NCI-H1105 treated with DMSO at 0.1 percent for 48 hours (cell line): ENCODE measurements around the gene CEP72.
"Not testable (repeated sequence)": the region's sequence is repeated elsewhere in the genome, so short reads cannot be mapped to it uniquely, and the experiment has no call there.

Experiments used
- DNase-seq: peaks from one replicate; lab custom pipeline; 2025; lab: John Stamatoyannopoulos, UW

The CEP72 gene

GRCh38 chr5:611731-612486 is at the start of gene CEP72:
Gene CEP72 (plus strand): TSS chr5:612340. CDS start chr5:612362, 22 bp downstream.
- peak; percentile 82 for DNase-seq

- DNase-seq = no peak
Measured at GRCh38 chr5:565782-566440, 46.2 kb upstream of the CEP72 start.

- DNase-seq = no peak
Measured at GRCh38 chr5:566636-567309, 45.4 kb upstream of the CEP72 start.

- DNase-seq = no peak
Measured at GRCh38 chr5:567664-568060, 44.5 kb upstream of the CEP72 start.

GRCh38 chr5:568061-568781 is 43.9 kb upstream of the CEP72 start:
- no peak for DNase-seq

GRCh38 chr5:568809-569208 is 43.3 kb upstream of the CEP72 start:
- DNase-seq = no peak

- no peak for DNase-seq
Measured at GRCh38 chr5:569358-569867, 42.7 kb upstream of the CEP72 start.

GRCh38 chr5:569868-570361 is 42.2 kb upstream of the CEP72 start:
- no peak for DNase-seq

- no peak for DNase-seq
Measured at GRCh38 chr5:570446-570845, 41.7 kb upstream of the CEP72 start.

GRCh38 chr5:570886-571285 is 41.3 kb upstream of the CEP72 start:
- DNase-seq = no peak

GRCh38 chr5:571791-572190 is 40.3 kb upstream of the CEP72 start:
- DNase-seq = no peak

- peak; percentile 37 for DNase-seq
Measured at GRCh38 chr5:572398-573019, 39.6 kb upstream of the CEP72 start.

- no peak for DNase-seq
Measured at GRCh38 chr5:573206-573605, 38.9 kb upstream of the CEP72 start.

- DNase-seq = no peak
Measured at GRCh38 chr5:573976-574375, 38.2 kb upstream of the CEP72 start.

- DNase-seq = no peak
Measured at GRCh38 chr5:574906-575305, 37.2 kb upstream of the CEP72 start.

- DNase-seq = no peak
Measured at GRCh38 chr5:575636-576035, 36.5 kb upstream of the CEP72 start.

- not testable (repeated sequence) for DNase-seq
Measured at GRCh38 chr5:577214-577613, 34.9 kb upstream of the CEP72 start.

GRCh38 chr5:577800-578199 is 34.3 kb upstream of the CEP72 start:
- no peak for DNase-seq

- no peak for DNase-seq
Measured at GRCh38 chr5:579211-579610, 32.9 kb upstream of the CEP72 start.

- DNase-seq = no peak
Measured at GRCh38 chr5:579746-580366, 32.3 kb upstream of the CEP72 start.

GRCh38 chr5:580436-580835 is 31.7 kb upstream of the CEP72 start:
- DNase-seq = no peak
